ENCODE data around the gene GPSM1.

The GPSM1 gene

GRCh38 chr9:136357202-136357725 is 29.9 kb downstream of the GPSM1 start:
- no peak for DNase-seq (ENCODE audit: low read depth in 2 of 2)
- H3K4me3 ChIP-seq (replicated peaks in 1 of 2; ENCODE audit: low read depth in 2 of 2, low read length in 2 of 2) = no peak overlapping the region
- no peak for TF ChIP-seq CTCF (IDR thresholded peaks at IDR 0.05; ENCODE audit: low read depth, low read length)

- no peak overlapping the region for H3K4me3 ChIP-seq (replicated peaks in 1 of 2; ENCODE audit: low read depth in 2 of 2, low read length in 2 of 2)
- no peak for TF ChIP-seq CTCF (IDR thresholded peaks at IDR 0.05; ENCODE audit: low read depth, low read length)
- no peak for DNase-seq (ENCODE audit: low read depth in 2 of 2)
Observed at GRCh38 chr9:136358016-136358415, 30.7 kb downstream of the GPSM1 start.

- DNase-seq (ENCODE audit: low read depth in 2 of 2) = no peak
- H3K4me3 ChIP-seq (replicated peaks in 1 of 2; ENCODE audit: low read depth in 2 of 2, low read length in 2 of 2) = no peak overlapping the region
- no peak for TF ChIP-seq CTCF (IDR thresholded peaks at IDR 0.05; ENCODE audit: low read depth, low read length)
Observed at GRCh38 chr9:136358888-136359287, 31.5 kb downstream of the GPSM1 start.

- TF ChIP-seq CTCF (IDR thresholded peaks at IDR 0.05; ENCODE audit: low read depth, low read length) = no peak
- DNase-seq (ENCODE audit: low read depth in 2 of 2) = no peak
- no peak overlapping the region for H3K4me3 ChIP-seq (replicated peaks in 1 of 2; ENCODE audit: low read depth in 2 of 2, low read length in 2 of 2)
Observed at GRCh38 chr9:136359774-136360718, 32.7 kb downstream of the GPSM1 start.

GRCh38 chr9:136361047-136361753 is 33.9 kb downstream of the GPSM1 start:
- no peak for TF ChIP-seq CTCF (IDR thresholded peaks at IDR 0.05; ENCODE audit: low read depth, low read length)
- H3K4me3 ChIP-seq (replicated peaks in 1 of 2; ENCODE audit: low read depth in 2 of 2, low read length in 2 of 2) = no peak overlapping the region
- DNase-seq (ENCODE audit: low read depth in 2 of 2) = no peak

GRCh38 chr9:136361754-136362449 is 34.6 kb downstream of the GPSM1 start:
- TF ChIP-seq CTCF (IDR thresholded peaks at IDR 0.05; ENCODE audit: low read depth, low read length) = no peak
- no peak for DNase-seq (ENCODE audit: low read depth in 2 of 2)
- no peak overlapping the region for H3K4me3 ChIP-seq (replicated peaks in 1 of 2; ENCODE audit: low read depth in 2 of 2, low read length in 2 of 2)

All from cardiac fibroblast (primary cell).